H1 (cell line): Measurements from ENCODE around the gene ME3. TPM values are rescaled to one million over a fixed set of nuclear protein-coding genes. Genes with fewer than 3 reads are reported as not detected.

Experiments
- CTCF ChIA-PET: fragments of 300-600 bp; sonication (Branson Sonifier 250); formaldehyde crosslinking; loops from one replicate; lab custom pipeline; 2021; ENCODE audit not compliant: partially characterized antibody; lab: Charles Lee
- POLR2A ChIA-PET: fragments of 300-600 bp; sonication (Branson Sonifier 250); formaldehyde crosslinking; loops from one replicate; lab custom pipeline; 2021; ENCODE audit warnings: inconsistent platforms; ENCODE audit not compliant: partially characterized antibody; lab: Charles Lee
- DNase-seq, 2 experiments: peaks; one replicate each; pipeline versions ENCODE4 v3.0.0 to v3.0.0-alpha.2; 2010 to 2022; ENCODE audit warnings: low spot score in 2 of 2, low read depth in 1 of 2, mixed read lengths in 1 of 2
- FAIRE-seq: peaks from 2 replicates; lab custom pipeline; 2011; peaks lifted over from hg19 to GRCh38; lab: Jason Lieb, UNC
- H2AFZ ChIP-seq: 2 replicates; pipeline ENCODE4 v1.8.1; 2012; ENCODE audit warnings: low read length, inconsistent platforms
- H2AK5ac ChIP-seq: 2 replicates; pipeline ENCODE4 v1.6.1; 2013; ENCODE audit warnings: low read depth, low read length
- H2BK120ac ChIP-seq: replicated peaks from 2 replicates; pipeline ENCODE3; 2013; ENCODE audit warnings: low read depth, low read length, inconsistent platforms
- H2BK12ac ChIP-seq: 2 replicates; pipeline ENCODE4 v1.6.1; 2013; ENCODE audit warnings: low read depth, low read length
- H2BK15ac ChIP-seq: 2 replicates; pipeline ENCODE4 v1.6.1; 2013; ENCODE audit warnings: low read length
- H2BK20ac ChIP-seq: 2 replicates; pipeline ENCODE4 v1.6.1; 2013; ENCODE audit warnings: low read length
- H2BK5ac ChIP-seq: 2 replicates; pipeline ENCODE4 v1.6.1; 2013; ENCODE audit warnings: low read depth, low read length
- H3K14ac ChIP-seq: 2 replicates; pipeline ENCODE4 v1.6.1; 2013; ENCODE audit warnings: inconsistent platforms; ENCODE audit not compliant: insufficient read length
- H3K18ac ChIP-seq: 2 replicates; pipeline ENCODE4 v1.6.1; 2013; ENCODE audit warnings: low read length; ENCODE audit errors: extremely low read depth
- H3K23ac ChIP-seq: 2 replicates; pipeline ENCODE4 v1.6.1; 2013; ENCODE audit warnings: inconsistent platforms; ENCODE audit not compliant: insufficient read length
- H3K23me2 ChIP-seq: 2 replicates; pipeline ENCODE4 v1.6.1; 2013; ENCODE audit warnings: low read depth, low read length
- H3K27ac ChIP-seq: 2 replicates; pipeline ENCODE4 v1.6.1; 2011; ENCODE audit warnings: low read depth, low read length, inconsistent platforms
- H3K27me3 ChIP-seq, 4 experiments: replicated peaks in 1 of 4; 1 replicate in 1 of 4; 2 replicates in 3 of 4; pipeline versions ENCODE4 v1.6.1 to v1.8.1; 2011 to 2013; ENCODE audit warnings: low read length in 3 of 4, mild to moderate bottlenecking in 3 of 4, inconsistent platforms in 2 of 4, mixed read lengths in 2 of 4, moderate library complexity in 1 of 4; ENCODE audit not compliant: control insufficient read depth in 3 of 4, insufficient read depth in 3 of 4; ENCODE audit errors: extremely low read depth in 1 of 4
- H3K36me3 ChIP-seq, 4 experiments: 2 replicates each; pipeline versions ENCODE4 v1.6.1 to v1.8.1; 2011 to 2013; ENCODE audit warnings: mild to moderate bottlenecking in 4 of 4, low read length in 3 of 4, moderate library complexity in 2 of 4, control low read depth in 1 of 4, inconsistent platforms in 1 of 4; ENCODE audit not compliant: insufficient read depth in 4 of 4, control insufficient read depth in 2 of 4
- H3K4ac ChIP-seq: replicated peaks from 2 replicates; pipeline ENCODE3; 2013; ENCODE audit warnings: low read length, low read depth, mixed read lengths, inconsistent platforms; ENCODE audit not compliant: insufficient read length
- H3K4me1 ChIP-seq, 4 experiments: replicated peaks in 1 of 4; 1 replicate in 1 of 4; 2 replicates in 3 of 4; pipeline versions ENCODE4 v1.6.1 to v1.8.1; 2011 to 2013; ENCODE audit warnings: low read length in 3 of 4, inconsistent platforms in 2 of 4, mixed read lengths in 1 of 4; ENCODE audit not compliant: insufficient read depth in 4 of 4, control insufficient read depth in 3 of 4
- H3K4me2 ChIP-seq, 2 experiments: 2 replicates each; pipeline versions ENCODE4 v1.6.1 to v1.8.1; 2011 to 2013; ENCODE audit warnings: low read depth in 2 of 2, low read length in 2 of 2, control low read depth in 1 of 2, inconsistent platforms in 1 of 2, mild to moderate bottlenecking in 1 of 2; ENCODE audit not compliant: insufficient read depth in 1 of 2
- H3K4me3 ChIP-seq, 4 experiments: fragments of 200-600, 300-600 bp in 1 of 4; sonication (generic), shearing (Covaris generic), sonication (Bioruptor Twin) in 1 of 4; 2 replicates each; pipeline versions ENCODE4 v1.5.1 to v1.8.1; 2011 to 2016; ENCODE audit warnings: low read length in 4 of 4, low read depth in 3 of 4, control low read depth in 2 of 4, inconsistent platforms in 2 of 4, mild to moderate bottlenecking in 2 of 4, mixed read lengths in 1 of 4, moderate library complexity in 1 of 4; ENCODE audit not compliant: insufficient read depth in 2 of 4; ENCODE audit errors: extremely low read depth in 1 of 4
- H3K56ac ChIP-seq: replicated peaks from 2 replicates; pipeline ENCODE3; 2013; ENCODE audit warnings: low read depth, mild to moderate bottlenecking, mixed read lengths, low read length, inconsistent platforms; ENCODE audit not compliant: insufficient read length
- H3K79me1 ChIP-seq: 2 replicates; pipeline ENCODE4 v1.6.1; 2013; ENCODE audit warnings: low read depth, low read length, control low read depth
- H3K79me2 ChIP-seq, 2 experiments: 2 replicates each; pipeline versions ENCODE4 v1.6.1 to v1.8.1; 2012 to 2013; ENCODE audit warnings: low read length in 2 of 2, mild to moderate bottlenecking in 2 of 2, inconsistent platforms in 1 of 2; ENCODE audit not compliant: insufficient read depth in 2 of 2, control insufficient read depth in 1 of 2
- H3K9ac ChIP-seq, 4 experiments: replicated peaks in 1 of 4; 1 replicate in 1 of 4; 2 replicates in 3 of 4; pipeline versions ENCODE4 v1.6.1 to v1.8.1; 2011 to 2013; ENCODE audit warnings: low read depth in 3 of 4, low read length in 3 of 4, control low read depth in 2 of 4, mild to moderate bottlenecking in 2 of 4, moderate library complexity in 2 of 4, inconsistent platforms in 1 of 4; ENCODE audit errors: extremely low read depth in 1 of 4
- H3K9me3 ChIP-seq, 2 experiments: 2 replicates each; pipeline versions ENCODE4 v1.6.1 to v1.8.1; 2012 to 2013; ENCODE audit warnings: mild to moderate bottlenecking in 2 of 2, moderate library complexity in 2 of 2, control low read depth in 1 of 2, inconsistent platforms in 1 of 2, low read depth in 1 of 2, low read length in 1 of 2, mixed read lengths in 1 of 2; ENCODE audit not compliant: insufficient read depth in 2 of 2
- H4K20me1 ChIP-seq, 2 experiments: replicated peaks in 1 of 2; 2 replicates each; pipeline versions ENCODE3 to v1.8.1; 2011 to 2013; ENCODE audit warnings: inconsistent platforms in 2 of 2, low read length in 2 of 2, mild to moderate bottlenecking in 1 of 2; ENCODE audit not compliant: insufficient read depth in 2 of 2, control insufficient read depth in 1 of 2
- H4K5ac ChIP-seq: 2 replicates; pipeline ENCODE4 v1.6.1; 2013; ENCODE audit warnings: low read length, low read depth, mixed read lengths, inconsistent platforms; ENCODE audit not compliant: insufficient read length
- H4K8ac ChIP-seq: 2 replicates; pipeline ENCODE4 v1.8.0; 2013; ENCODE audit warnings: mild to moderate bottlenecking, moderate library complexity, low read length, inconsistent platforms; ENCODE audit not compliant: insufficient read depth; ENCODE audit errors: extremely low read depth
- H4K91ac ChIP-seq: replicated peaks from 2 replicates; pipeline ENCODE3; 2013; ENCODE audit warnings: low read length, mixed read lengths, inconsistent platforms; ENCODE audit not compliant: insufficient read length
- CTBP2 ChIP-seq: IDR thresholded peaks from 2 replicates; pipeline ENCODE4 v1.7.0; 2011; ENCODE audit warnings: borderline replicate concordance, mild to moderate bottlenecking, moderate library complexity, mixed read lengths, low read length; ENCODE audit not compliant: insufficient read depth, insufficient read length
- HDAC2 ChIP-seq, 2 experiments: fragments of 300-600 bp in 1 of 2; sonication (generic) in 1 of 2; IDR thresholded peaks; 2 replicates each; pipeline ENCODE4 v1.6.1; 2011 to 2012; ENCODE audit warnings: low read depth in 2 of 2, low read length in 2 of 2, mild to moderate bottlenecking in 2 of 2, moderate library complexity in 2 of 2, borderline replicate concordance in 1 of 2, inconsistent platforms in 1 of 2
- JUN ChIP-seq: IDR thresholded peaks from 2 replicates; pipeline ENCODE4 v1.6.1; 2011; ENCODE audit warnings: low read depth, mild to moderate bottlenecking, improper control_type of control experiment, low read length
- MAX ChIP-seq: IDR thresholded peaks from 2 replicates; pipeline ENCODE4 v1.6.1; 2012; ENCODE audit warnings: inconsistent platforms
- RBBP5 ChIP-seq: IDR thresholded peaks from 2 replicates; pipeline ENCODE4 v1.7.1; 2012; ENCODE audit warnings: low read depth, mild to moderate bottlenecking, inconsistent platforms, low read length, moderate library complexity, borderline replicate concordance
- TAF7 ChIP-seq: optimal IDR thresholded peaks from 2 replicates; pipeline ENCODE3; 2011; ENCODE audit warnings: low read depth, mild to moderate bottlenecking, inconsistent platforms, low read length, moderate library complexity, borderline replicate concordance
- whole genome bisulfite sequencing, 2 experiments: shearing (Covaris generic) in 1 of 2; methylation state at CpG; one replicate each; pipeline versions ENCODE4 v1.1.6 to v1.1.7; 2013 to 2015; ENCODE audit warnings: low lambda C conversion rate in 2 of 2, mixed read lengths in 2 of 2, inconsistent platforms in 1 of 2, low coverage in 1 of 2, missing lambda C conversion rate in 1 of 2; ENCODE audit not compliant: insufficient replicate concordance in 2 of 2, insufficient coverage in 1 of 2, insufficient read length in 1 of 2; ENCODE audit errors: extremely low coverage in 1 of 2, missing lambda C conversion rate in 1 of 2; 5-methylcytosine and 5-hydroxymethylcytosine counted together
- polyA plus RNA-seq, 7 experiments: library from polyadenylated mRNA; depleted of rRNA in 3 of 7; stranded (reverse) in 5 of 7; unstranded in 2 of 7; fragments of >200 nt in 5 of 7; fragments of 200-250 nt in 2 of 7; gene quantifications; 1 replicate in 5 of 7; 2 replicates in 1 of 7; 4 replicates in 1 of 7; pipeline versions ENCODE4 v1.2.1 to v1.2.3, GENCODE V29; 2011 to 2013; ENCODE audit warnings: missing spikeins in 2 of 7, mixed read lengths in 2 of 7
- total RNA-seq: library from RNA; stranded (reverse); fragmentation: NEBNext Ultra II Directional; extraction: Animal tissue kit (Norgen Biotek cat#: 25700); gene quantifications from 2 replicates; pipeline ENCODE4 v1.2.1, GENCODE V29; 2021
- TF ChIP-seq, protein P1 (sequence below): IDR thresholded peaks from 2 replicates; pipeline ENCODE4 v1.6.1; 2011; ENCODE audit warnings: low read depth, mild to moderate bottlenecking, low read length; ENCODE audit not compliant: insufficient read depth

The ME3 gene
- total and polyA plus RNA-seq, 2 of the 8 experiments (the other 6 are each of a cell fraction or from before 2014, with no cell fraction given), result 1.5 to 2.8 TPM

- Histone ChIP-seq H4K5ac (no peak overlapping the region), H3K23me2 (no peaks in the 10 kb centered on the region; the same call in 1 of the 2 replicates), H4K8ac (no peak overlapping the region), H4K91ac (no peak overlapping the region), H3K4ac (no peak overlapping the region), H2BK12ac (no peak overlapping the region), H2AFZ (no peak overlapping the region), H3K27ac (no peak overlapping the region), H3K56ac (no peak overlapping the region), H3K27me3 (no peaks in the 10 kb centered on the region), H3K36me3 (no peaks in the 10 kb centered on the region), H3K14ac (no peak overlapping the region), H2BK120ac (no peak overlapping the region), H2BK5ac (no peak overlapping the region), H3K4me2 (no peak overlapping the region), H2BK20ac (no peak overlapping the region)
- ChIA-PET POLR2A (interaction anchor here (0.6 kb wide), 1 partner anchor 9 kb away, joined by 3 read pairs; no protein-coding TSS in a partner anchor), CTCF (interaction anchor here (0.8 to 2.1 kb wide), 7 partner anchors 13 to 124 kb away, joined by 3 to 6 read pairs (median 4); no protein-coding TSS in a partner anchor)
- 93% methylated on average over 1 of the region's 1 CpG; no CpG with 5 or more reads in 1 of the 2 experiments for WGBS, 2 experiments
- DNase-seq (no peak), FAIRE-seq (no peak)
- TF ChIP-seq CTBP2, result no peak
- no peak for TF ChIP-seq HDAC2 (IDR thresholded peaks at IDR 0.05; ENCODE audit: borderline replicate concordance in 1 of 2, low read depth in 2 of 2, low read length in 2 of 2)
- no peak for TF ChIP-seq TAF7
- no peak for TF ChIP-seq RBBP5
- TF ChIP-seq MAX, result no peak
- TF ChIP-seq, protein P1, sequence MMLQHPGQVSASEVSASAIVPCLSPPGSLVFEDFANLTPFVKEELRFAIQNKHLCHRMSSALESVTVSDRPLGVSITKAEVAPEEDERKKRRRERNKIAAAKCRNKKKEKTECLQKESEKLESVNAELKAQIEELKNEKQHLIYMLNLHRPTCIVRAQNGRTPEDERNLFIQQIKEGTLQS, result no peak
- TF ChIP-seq JUN, result no peak
- TF ChIP-seq, all 59 proteins: peak for 0
- H3K18ac ChIP-seq, result no peak overlapping the region
- H3K79me2 ChIP-seq, result no peaks in the 10 kb centered on the region
- H3K4me3 ChIP-seq, result no peak overlapping the region
- no peaks in the 10 kb centered on the region for H4K20me1 ChIP-seq
- H2AK5ac ChIP-seq, result no peak overlapping the region
- H3K9me3 ChIP-seq, result no peaks in the 10 kb centered on the region
- no peak overlapping the region for H2BK15ac ChIP-seq
- no peak overlapping the region for H3K9ac ChIP-seq
- H3K4me1 ChIP-seq, result no peaks in the 10 kb centered on the region
- no peak overlapping the region for H3K23ac ChIP-seq
- no peaks in the 10 kb centered on the region for H3K79me1 ChIP-seq
Observed at GRCh38 chr11:86484795-86485166, 187.6 kb downstream of the ME3 start.
